K562 (cell line): Measurements from ENCODE around the gene PRKAR2B. TPM values are rescaled to one million over a fixed set of nuclear protein-coding genes. Genes with fewer than 3 reads are reported as not detected.

ENCODE experiments used
- CREBBP ChIP-seq: IDR thresholded peaks from one replicate; pipeline ENCODE4 v1.6.1; 2012; ENCODE audit warnings: low read depth, mild to moderate bottlenecking, control low read depth, inconsistent platforms, low read length
- ETS2 ChIP-seq: IDR thresholded peaks from 2 replicates; pipeline ENCODE4 v1.6.1; 2016; ENCODE audit warnings: borderline replicate concordance, missing genetic modification characterization, mild to moderate bottlenecking, moderate library complexity, missing compliant biosample characterization; ENCODE audit not compliant: poor library complexity, severe bottlenecking
- GATAD2A ChIP-seq: fragments of 450-650 bp; IDR thresholded peaks from 2 replicates; pipeline ENCODE4 v1.6.1; 2017
- MYBL2 ChIP-seq, 2 experiments: fragments of 450-650 bp in 1 of 2; sonication (generic) in 1 of 2; formaldehyde crosslinking in 1 of 2; IDR thresholded peaks; 2 replicates each; pipeline versions ENCODE4 v1.6.1 to v1.8.1; 2017 to 2022; ENCODE audit warnings: borderline replicate concordance in 1 of 2, inconsistent platforms in 1 of 2, low read depth in 1 of 2, mild to moderate bottlenecking in 1 of 2, missing genetic modification reagents in 1 of 2, moderate library complexity in 1 of 2
- MYNN ChIP-seq, 2 experiments: sonication (generic); formaldehyde crosslinking in 1 of 2; IDR thresholded peaks; 2 replicates each; pipeline versions ENCODE4 v1.5.0 to v1.6.1; 2016 to 2020; ENCODE audit warnings: antibody characterized with exemption in 1 of 2, missing genetic modification reagents in 1 of 2
- NR2F6 ChIP-seq: fragments of 450-650 bp; formaldehyde crosslinking; IDR thresholded peaks from 2 replicates; pipeline ENCODE4 v1.4.0; 2020; ENCODE audit warnings: mild to moderate bottlenecking
- PML ChIP-seq: IDR thresholded peaks from 2 replicates; pipeline ENCODE4 v1.6.1; 2012; ENCODE audit warnings: low read length, inconsistent platforms
- TCF15 ChIP-seq: fragments of 250-450 bp; sonication (Bioruptor Pico); IDR thresholded peaks from 2 replicates; pipeline ENCODE4 v1.8.0; 2022; ENCODE audit warnings: moderate library complexity, mild to moderate bottlenecking, inconsistent platforms
- ZBTB5 ChIP-seq: fragments of 450-650 bp; IDR thresholded peaks from 2 replicates; pipeline ENCODE4 v1.6.1; 2017; ENCODE audit warnings: antibody characterized with exemption
- ZNF174 ChIP-seq: fragments of 250-450 bp; sonication (Bioruptor Pico); IDR thresholded peaks from 2 replicates; pipeline ENCODE4 v1.4.0; 2020; ENCODE audit warnings: mild to moderate bottlenecking
- ZNF384 ChIP-seq: IDR thresholded peaks from 2 replicates; pipeline ENCODE4 v1.6.1; 2012; ENCODE audit warnings: low read depth, low read length, improper control_type of control experiment
- ZNF445 ChIP-seq: fragments of 250-450 bp; sonication (Bioruptor Pico); IDR thresholded peaks from 2 replicates; pipeline ENCODE4 v1.4.0; 2020; ENCODE audit warnings: low read depth, mild to moderate bottlenecking, moderate library complexity
- ZNF57 ChIP-seq: fragments of 450-650 bp; formaldehyde crosslinking; IDR thresholded peaks from 2 replicates; pipeline ENCODE4 v1.4.0; 2020; ENCODE audit warnings: mild to moderate bottlenecking, moderate library complexity
- ZNF586 ChIP-seq: fragments of 450-650 bp; formaldehyde crosslinking; conservative IDR thresholded peaks from 2 replicates; pipeline ENCODE4 v1.4.0; 2020; ENCODE audit warnings: mild to moderate bottlenecking, moderate library complexity
- polyA plus RNA-seq, 8 experiments: library from polyadenylated mRNA; depleted of rRNA in 4 of 8; stranded (reverse) in 5 of 8; unstranded in 3 of 8; fragments of >200 nt; fragmentation: Nextera tagmentation in 2 of 8; fragmentation: Illumina TruSeq in 1 of 8; extraction: Ambion mirVana in 2 of 8; extraction: Trizol in 1 of 8; gene quantifications; 2 replicates each; pipeline versions ENCODE4 v1.2.1 to v1.2.3, GENCODE V29; 2011 to 2014; ENCODE audit warnings: inconsistent platforms in 1 of 8, missing spikeins in 1 of 8
- total RNA-seq, 7 experiments: library from RNA; depleted of rRNA in 6 of 7; stranded (reverse); fragments of >200 nt in 6 of 7; fragmentation: Illumina TruSeq in 2 of 7; extraction: Trizol in 2 of 7; gene quantifications; 2 replicates each; pipeline versions ENCODE4 v1.2.1 to v1.2.3, GENCODE V29; 2011 to 2021; ENCODE audit warnings: low replicate concordance in 1 of 7
- TF ChIP-seq, protein P1 (sequence below): fragments of 450-650 bp; IDR thresholded peaks from 2 replicates; pipeline ENCODE4 v1.6.1; 2017; ENCODE audit warnings: mild to moderate bottlenecking, moderate library complexity
- TF ChIP-seq, protein P2 (sequence below): fragments of 250-450 bp; sonication (Bioruptor Pico); IDR thresholded peaks from 2 replicates; pipeline ENCODE4 v1.5.0; 2021; ENCODE audit warnings: mild to moderate bottlenecking, moderate library complexity
- TF ChIP-seq, protein P3 (sequence below): fragments of 250-450 bp; sonication (Bioruptor Pico); IDR thresholded peaks from 2 replicates; pipeline ENCODE4 v1.5.0; 2022; ENCODE audit warnings: mild to moderate bottlenecking

PRKAR2B gene
- total and polyA plus RNA-seq, 9 of the 15 experiments (the other 6 are each of a cell fraction or from before 2014, with no cell fraction given) = 59.0 to 173 (median 129) TPM

- TF ChIP-seq TCF15 (CRISPR knock-in tag) = no peak
- no peak for TF ChIP-seq ZNF445 (CRISPR knock-in tag)
- no peak for TF ChIP-seq CREBBP
- 0 out of 2 replicates have a peak, but pooled peaks have one; percentile 27 for TF ChIP-seq ZNF57 (CRISPR knock-in tag)
- TF ChIP-seq ZNF586 (CRISPR knock-in tag) = no peak
- TF ChIP-seq, protein P1, sequence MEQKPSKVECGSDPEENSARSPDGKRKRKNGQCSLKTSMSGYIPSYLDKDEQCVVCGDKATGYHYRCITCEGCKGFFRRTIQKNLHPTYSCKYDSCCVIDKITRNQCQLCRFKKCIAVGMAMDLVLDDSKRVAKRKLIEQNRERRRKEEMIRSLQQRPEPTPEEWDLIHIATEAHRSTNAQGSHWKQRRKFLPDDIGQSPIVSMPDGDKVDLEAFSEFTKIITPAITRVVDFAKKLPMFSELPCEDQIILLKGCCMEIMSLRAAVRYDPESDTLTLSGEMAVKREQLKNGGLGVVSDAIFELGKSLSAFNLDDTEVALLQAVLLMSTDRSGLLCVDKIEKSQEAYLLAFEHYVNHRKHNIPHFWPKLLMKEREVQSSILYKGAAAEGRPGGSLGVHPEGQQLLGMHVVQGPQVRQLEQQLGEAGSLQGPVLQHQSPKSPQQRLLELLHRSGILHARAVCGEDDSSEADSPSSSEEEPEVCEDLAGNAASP = no peak
- peak; percentile 70; the same call in 1 of the 2 replicates for TF ChIP-seq GATAD2A
- no peak for TF ChIP-seq ETS2 (tag)
- no peak for TF ChIP-seq ZNF384
- TF ChIP-seq NR2F6 (CRISPR knock-in tag) = no peak
- TF ChIP-seq, protein P2, sequence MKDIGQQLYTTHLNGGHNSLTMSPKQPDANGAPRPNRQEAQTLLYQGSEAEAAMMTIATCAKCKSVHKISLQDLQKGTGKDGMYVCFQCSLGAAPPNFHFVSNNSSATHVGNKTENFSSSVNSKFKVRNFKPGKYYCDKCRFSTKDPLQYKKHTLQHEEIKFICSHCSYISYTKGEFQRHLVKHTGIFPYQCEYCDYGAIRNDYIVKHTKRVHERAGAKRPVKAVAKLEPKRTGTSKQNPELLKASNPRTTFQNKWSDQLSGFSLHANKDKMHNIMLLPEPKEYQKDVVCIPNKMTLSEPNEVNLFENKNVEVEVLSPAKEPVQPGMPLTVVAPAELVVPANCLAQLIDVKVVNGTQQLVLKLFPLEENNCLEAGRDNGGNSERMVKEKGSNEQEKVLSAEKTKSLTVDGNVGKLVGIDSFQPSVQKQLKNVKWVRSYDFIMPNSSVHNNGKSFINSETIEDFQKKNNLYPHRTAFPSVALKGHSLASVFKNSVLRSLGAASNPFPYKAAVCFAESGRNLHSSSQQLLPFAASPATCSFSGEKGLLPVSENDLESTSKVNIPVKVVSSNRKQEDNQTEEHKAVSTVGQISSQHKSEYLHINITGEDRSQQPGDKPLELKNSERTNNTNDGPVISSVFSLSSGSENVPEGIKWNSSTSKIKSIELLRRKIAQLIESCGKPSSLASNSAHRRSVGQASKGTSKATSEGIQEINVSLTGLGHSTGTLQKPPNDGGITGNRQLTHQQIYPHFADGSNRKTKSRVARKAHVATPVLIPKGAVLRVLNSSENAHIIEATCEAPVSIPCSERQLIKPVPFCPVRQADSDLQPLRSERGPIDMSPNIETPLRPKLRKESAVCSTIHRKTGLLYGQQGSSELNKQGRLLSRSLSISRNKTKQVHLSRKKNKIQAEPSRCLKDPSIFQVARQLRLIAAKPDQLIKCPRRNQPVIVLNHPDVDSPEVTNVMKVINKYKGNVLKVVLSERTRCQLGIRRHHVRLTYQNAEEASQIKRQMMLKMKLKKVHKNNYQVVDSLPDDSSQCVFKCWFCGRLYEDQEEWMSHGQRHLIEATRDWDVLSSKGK (CRISPR knock-in tag) = no peak
- TF ChIP-seq, protein P3, sequence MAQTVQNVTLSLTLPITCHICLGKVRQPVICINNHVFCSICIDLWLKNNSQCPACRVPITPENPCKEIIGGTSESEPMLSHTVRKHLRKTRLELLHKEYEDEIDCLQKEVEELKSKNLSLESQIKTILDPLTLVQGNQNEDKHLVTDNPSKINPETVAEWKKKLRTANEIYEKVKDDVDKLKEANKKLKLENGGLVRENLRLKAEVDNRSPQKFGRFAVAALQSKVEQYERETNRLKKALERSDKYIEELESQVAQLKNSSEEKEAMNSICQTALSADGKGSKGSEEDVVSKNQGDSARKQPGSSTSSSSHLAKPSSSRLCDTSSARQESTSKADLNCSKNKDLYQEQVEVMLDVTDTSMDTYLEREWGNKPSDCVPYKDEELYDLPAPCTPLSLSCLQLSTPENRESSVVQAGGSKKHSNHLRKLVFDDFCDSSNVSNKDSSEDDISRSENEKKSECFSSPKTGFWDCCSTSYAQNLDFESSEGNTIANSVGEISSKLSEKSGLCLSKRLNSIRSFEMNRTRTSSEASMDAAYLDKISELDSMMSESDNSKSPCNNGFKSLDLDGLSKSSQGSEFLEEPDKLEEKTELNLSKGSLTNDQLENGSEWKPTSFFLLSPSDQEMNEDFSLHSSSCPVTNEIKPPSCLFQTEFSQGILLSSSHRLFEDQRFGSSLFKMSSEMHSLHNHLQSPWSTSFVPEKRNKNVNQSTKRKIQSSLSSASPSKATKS = no peak
- no peak for TF ChIP-seq MYNN (IDR thresholded peaks at IDR 0.05)
- TF ChIP-seq MYNN (CRISPR knock-in tag; IDR thresholded peaks at IDR 0.05) = no peak
- TF ChIP-seq ZBTB5 = no peak
- TF ChIP-seq ZNF174 = no peak
- TF ChIP-seq PML = no peak
- TF ChIP-seq MYBL2 (IDR thresholded peaks at IDR 0.05; ENCODE audit: low read depth) = no peak
- no peak for TF ChIP-seq MYBL2 (CRISPR knock-in tag; IDR thresholded peaks at IDR 0.05; ENCODE audit: borderline replicate concordance)
Observed at GRCh38 chr7:107044347-107045194, at the start of gene PRKAR2B (continued).
